ENCODE data around the gene CEP78.

Gene CEP78

DNA sequence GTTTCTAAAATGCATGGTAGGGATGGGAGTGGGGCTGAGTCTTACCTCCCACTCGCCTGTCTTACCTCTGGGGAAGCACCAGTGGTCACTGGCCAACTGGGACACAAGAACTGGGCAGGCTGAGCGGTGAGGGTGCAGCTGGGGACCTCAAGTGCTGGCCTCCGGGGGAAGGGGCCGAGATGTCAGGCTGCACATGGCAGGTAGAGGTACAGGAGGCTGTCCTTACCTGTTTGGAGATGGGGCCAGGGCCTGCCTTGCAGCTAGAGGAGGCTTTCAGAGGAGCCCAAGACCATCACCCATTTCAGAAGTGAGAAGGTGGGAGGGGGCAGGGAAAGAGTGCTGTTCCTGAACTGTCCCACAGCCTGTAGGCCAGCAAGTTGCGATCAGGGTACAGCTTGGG is 75.2 kb downstream of the CEP78 start:
- Histone ChIP-seq H3K27ac (ENCODE audit: low read depth, low read length) (no peak overlapping the region), H3K4me3 (ENCODE audit: low read depth, low read length) (no peak overlapping the region), H3K27me3 (ENCODE audit: control insufficient read depth, insufficient read depth, low read length) (no peaks in the 10 kb centered on the region), H3K9ac (ENCODE audit: low read length) (no peak overlapping the region), H3K9me3 (ENCODE audit: control insufficient read depth, insufficient read depth, low read depth, low read length) (no peaks in the 10 kb centered on the region), H3K36me3 (ENCODE audit: control insufficient read depth, insufficient read depth, low read length) (peaks cover 96% of the 10 kb centered on the region), H3K4me1 (ENCODE audit: control insufficient read depth, insufficient read depth, low read length) (no peaks in the 10 kb centered on the region)

DNA sequence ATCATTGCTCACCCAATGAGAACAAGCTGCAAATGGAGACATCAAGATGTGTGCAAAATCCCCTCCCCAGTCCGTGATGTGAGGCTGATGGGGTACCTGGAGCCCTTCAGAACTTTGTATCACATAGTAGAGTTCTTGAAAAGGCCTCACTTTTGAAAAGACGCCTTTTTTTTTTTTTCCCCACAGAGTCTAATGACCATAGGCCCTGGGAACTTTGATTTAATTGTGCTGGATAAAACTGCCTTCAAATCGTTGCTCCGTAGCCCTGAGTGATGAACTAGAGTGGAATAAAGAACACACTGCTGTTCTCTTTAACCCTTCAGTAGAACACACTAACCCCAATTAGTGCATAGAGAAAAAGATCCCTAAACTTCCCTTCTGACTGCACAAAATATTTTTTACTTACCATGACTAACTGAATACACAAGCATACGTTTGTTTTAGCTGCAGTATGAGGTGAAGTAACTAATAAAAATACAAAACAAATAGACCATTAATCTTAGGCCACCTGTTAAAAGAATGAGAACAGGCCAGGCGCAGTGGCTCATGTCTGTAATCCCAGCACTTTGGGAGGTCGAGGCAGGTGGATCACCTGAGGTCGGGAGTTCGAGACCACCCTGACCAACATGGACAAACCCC is 76.1 kb downstream of the CEP78 start:
- no peaks in the 10 kb centered on the region for H3K9me3 ChIP-seq (ENCODE audit: control insufficient read depth, insufficient read depth, low read depth, low read length)
- no peaks in the 10 kb centered on the region for H3K27me3 ChIP-seq (ENCODE audit: control insufficient read depth, insufficient read depth, low read length)
- no peak overlapping the region for H3K9ac ChIP-seq (ENCODE audit: low read length)
- peaks cover 96% of the 10 kb centered on the region for H3K36me3 ChIP-seq (ENCODE audit: control insufficient read depth, insufficient read depth, low read length)
- no peaks in the 10 kb centered on the region for H3K4me1 ChIP-seq (ENCODE audit: control insufficient read depth, insufficient read depth, low read length)
- H3K4me3 ChIP-seq (ENCODE audit: low read depth, low read length), result no peak overlapping the region
- no peak overlapping the region for H3K27ac ChIP-seq (ENCODE audit: low read depth, low read length)

DNA sequence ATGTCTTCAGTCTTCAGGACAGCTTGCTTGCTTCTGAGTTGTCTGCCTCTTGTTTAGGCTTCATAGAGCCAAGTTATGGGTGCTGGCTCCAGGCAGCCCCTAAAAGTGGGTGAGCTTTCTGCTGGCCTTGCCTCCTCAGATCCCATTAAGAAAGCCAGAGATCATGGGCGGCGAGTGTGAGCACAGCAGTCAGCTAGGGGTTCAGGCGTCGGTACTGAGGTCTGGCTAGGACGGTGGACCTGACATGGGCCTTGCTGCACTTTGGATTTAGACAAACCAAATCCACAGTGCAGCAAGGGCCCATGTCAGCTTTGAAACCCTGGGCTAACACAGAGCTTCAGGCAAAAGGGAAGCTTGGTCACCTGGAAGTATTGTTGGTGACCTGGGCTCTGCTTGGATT is 78.7 kb downstream of the CEP78 start:
- no peak overlapping the region for H3K27ac ChIP-seq (ENCODE audit: low read depth, low read length)
- H3K27me3 ChIP-seq (ENCODE audit: control insufficient read depth, insufficient read depth, low read length), result no peaks in the 10 kb centered on the region
- H3K9ac ChIP-seq (ENCODE audit: low read length), result no peak overlapping the region
- peaks cover 96% of the 10 kb centered on the region for H3K36me3 ChIP-seq (ENCODE audit: control insufficient read depth, insufficient read depth, low read length)
- no peak overlapping the region for H3K4me3 ChIP-seq (ENCODE audit: low read depth, low read length)
- no peaks in the 10 kb centered on the region for H3K4me1 ChIP-seq (ENCODE audit: control insufficient read depth, insufficient read depth, low read length)
- H3K9me3 ChIP-seq (ENCODE audit: control insufficient read depth, insufficient read depth, low read depth, low read length), result no peaks in the 10 kb centered on the region

DNA sequence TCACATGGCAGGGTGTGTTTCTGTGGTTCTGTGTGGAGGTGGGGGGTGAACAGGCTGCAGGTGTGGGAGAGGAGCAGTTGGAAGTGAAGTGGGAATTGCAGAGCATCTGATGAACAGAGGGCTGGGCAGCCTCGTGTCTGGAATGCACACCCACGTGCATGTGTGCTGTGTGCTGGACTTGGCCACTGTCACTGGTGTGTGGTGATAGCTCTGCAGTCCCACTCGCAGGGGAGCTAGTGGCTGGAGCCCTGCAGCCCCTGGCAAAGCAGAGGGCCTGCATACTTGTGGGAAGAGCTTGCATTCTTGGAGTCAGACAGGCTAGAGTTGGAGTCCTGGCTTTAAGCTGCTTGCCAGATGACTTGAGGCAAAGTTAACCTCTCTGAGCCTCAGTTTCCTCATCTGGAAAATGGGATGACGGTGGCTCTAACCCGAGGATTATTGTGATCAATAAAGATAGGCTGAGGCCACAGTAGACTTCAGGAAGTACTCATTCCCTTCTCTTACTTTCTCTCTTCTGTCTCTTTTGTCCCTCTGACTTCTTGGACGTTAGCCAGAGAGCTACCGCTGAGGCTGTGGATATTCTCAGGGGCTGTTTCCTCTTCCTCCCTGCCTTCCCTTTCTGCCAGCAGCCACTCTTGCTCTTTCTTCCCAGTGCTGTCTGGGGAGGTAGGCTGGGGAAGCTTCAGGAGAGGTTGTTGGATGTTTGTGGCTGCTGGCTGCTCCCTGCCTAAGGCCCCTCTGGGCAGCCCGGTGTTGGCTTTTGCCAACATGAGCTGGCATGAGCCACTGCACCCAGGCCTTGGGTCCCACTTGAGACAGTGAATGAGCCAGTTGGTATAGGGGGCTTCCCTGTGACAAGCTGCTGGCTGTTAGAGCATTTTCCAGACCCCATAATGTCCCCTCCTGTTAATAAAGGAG is 79.3 kb downstream of the CEP78 start:
- Histone ChIP-seq H3K9me3 (ENCODE audit: control insufficient read depth, insufficient read depth, low read depth, low read length) (no peaks in the 10 kb centered on the region), H3K27ac (ENCODE audit: low read depth, low read length) (no peak overlapping the region), H3K4me1 (ENCODE audit: control insufficient read depth, insufficient read depth, low read length) (no peaks in the 10 kb centered on the region), H3K4me3 (ENCODE audit: low read depth, low read length) (no peak overlapping the region), H3K36me3 (ENCODE audit: control insufficient read depth, insufficient read depth, low read length) (peaks cover 96% of the 10 kb centered on the region), H3K27me3 (ENCODE audit: control insufficient read depth, insufficient read depth, low read length) (no peaks in the 10 kb centered on the region), H3K9ac (ENCODE audit: low read length) (no peak overlapping the region)

DNA sequence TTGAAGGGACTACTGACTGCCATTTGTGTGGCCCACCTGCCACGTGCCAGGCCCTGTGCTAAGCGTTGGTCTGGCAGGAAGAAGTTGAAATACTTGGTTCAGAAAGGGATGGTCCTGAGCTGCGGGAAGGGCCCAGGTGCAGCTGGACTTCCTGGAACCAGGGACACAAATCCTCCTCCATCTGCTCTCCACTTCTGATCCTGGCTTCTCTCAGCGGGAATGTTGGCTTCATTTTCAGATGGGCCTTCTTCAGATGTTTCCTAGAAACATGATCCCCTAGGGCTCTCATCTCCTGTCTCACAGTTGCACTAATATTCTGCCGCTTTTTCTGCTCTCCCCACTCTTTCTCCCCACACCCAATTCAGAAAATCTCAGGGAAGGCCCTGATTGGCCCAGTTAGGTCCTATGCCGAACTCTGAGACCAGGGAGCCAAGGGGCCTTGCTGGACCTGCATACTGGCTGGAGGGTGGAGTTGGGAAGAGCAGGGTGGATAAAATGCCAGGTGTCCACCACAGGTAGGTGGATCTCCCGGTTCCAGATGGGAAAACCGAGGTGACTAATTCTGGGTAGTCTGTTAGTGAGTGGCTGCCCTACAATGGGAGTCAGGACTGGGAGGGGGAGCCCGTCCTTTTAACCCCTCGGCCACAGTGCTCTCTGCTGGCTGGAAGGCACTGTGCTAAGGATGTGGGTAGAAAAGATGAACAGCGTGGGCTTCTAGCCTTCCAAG is 80.5 kb downstream of the CEP78 start:
- Histone ChIP-seq H3K9me3 (ENCODE audit: control insufficient read depth, insufficient read depth, low read depth, low read length) (no peaks in the 10 kb centered on the region), H3K36me3 (ENCODE audit: control insufficient read depth, insufficient read depth, low read length) (peaks cover 96% of the 10 kb centered on the region), H3K9ac (ENCODE audit: low read length) (no peak overlapping the region), H3K4me3 (ENCODE audit: low read depth, low read length) (no peak overlapping the region), H3K4me1 (ENCODE audit: control insufficient read depth, insufficient read depth, low read length) (no peaks in the 10 kb centered on the region), H3K27me3 (ENCODE audit: control insufficient read depth, insufficient read depth, low read length) (no peaks in the 10 kb centered on the region), H3K27ac (ENCODE audit: low read depth, low read length) (no peak overlapping the region)

DNA sequence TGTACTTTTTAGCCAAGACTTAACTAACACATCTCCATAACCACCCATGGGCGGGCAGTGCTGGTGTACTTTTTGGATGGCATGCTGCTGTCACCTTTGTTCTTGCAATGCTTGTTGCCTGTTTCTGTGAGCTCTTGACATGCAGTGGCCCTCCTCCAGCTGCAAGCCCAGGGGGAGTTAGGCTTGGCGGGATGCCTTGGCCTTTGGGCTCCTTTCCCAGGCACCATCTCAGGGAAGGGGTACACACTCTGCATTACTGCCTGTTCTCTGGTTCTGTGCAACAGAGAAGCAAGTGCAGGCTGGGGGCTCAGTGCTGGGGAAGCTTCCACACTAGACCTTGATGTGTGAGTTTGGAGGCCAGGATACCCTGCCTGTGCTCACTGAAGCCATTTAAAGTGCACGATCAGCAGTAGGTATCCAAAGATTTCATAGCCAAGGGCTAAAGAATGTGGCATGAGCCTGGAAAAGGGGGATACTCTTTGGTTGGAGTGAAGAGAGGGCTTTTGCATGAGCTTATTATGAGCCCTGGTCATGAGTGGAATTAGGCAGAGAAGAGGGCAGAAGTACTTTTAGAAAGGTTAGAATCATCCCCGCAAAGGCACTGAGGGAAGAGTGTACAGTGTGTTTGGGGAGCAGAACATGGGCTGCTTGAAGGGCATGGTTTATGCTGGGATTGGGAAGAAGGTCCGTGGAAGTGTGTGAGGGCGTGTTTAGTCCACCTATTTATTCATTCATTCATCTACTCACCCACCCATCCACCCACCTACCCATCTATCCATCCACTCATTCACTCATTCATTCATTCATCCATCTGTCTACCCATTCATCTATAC is 83.5 kb downstream of the CEP78 start:
- Histone ChIP-seq H3K9ac (ENCODE audit: low read length) (no peak overlapping the region), H3K4me3 (ENCODE audit: low read depth, low read length) (no peak overlapping the region), H3K27me3 (ENCODE audit: control insufficient read depth, insufficient read depth, low read length) (no peaks in the 10 kb centered on the region), H3K36me3 (ENCODE audit: control insufficient read depth, insufficient read depth, low read length) (peaks cover 99% of the 10 kb centered on the region), H3K4me1 (ENCODE audit: control insufficient read depth, insufficient read depth, low read length) (no peaks in the 10 kb centered on the region), H3K9me3 (ENCODE audit: control insufficient read depth, insufficient read depth, low read depth, low read length) (no peaks in the 10 kb centered on the region), H3K27ac (ENCODE audit: low read depth, low read length) (no peak overlapping the region)

DNA sequence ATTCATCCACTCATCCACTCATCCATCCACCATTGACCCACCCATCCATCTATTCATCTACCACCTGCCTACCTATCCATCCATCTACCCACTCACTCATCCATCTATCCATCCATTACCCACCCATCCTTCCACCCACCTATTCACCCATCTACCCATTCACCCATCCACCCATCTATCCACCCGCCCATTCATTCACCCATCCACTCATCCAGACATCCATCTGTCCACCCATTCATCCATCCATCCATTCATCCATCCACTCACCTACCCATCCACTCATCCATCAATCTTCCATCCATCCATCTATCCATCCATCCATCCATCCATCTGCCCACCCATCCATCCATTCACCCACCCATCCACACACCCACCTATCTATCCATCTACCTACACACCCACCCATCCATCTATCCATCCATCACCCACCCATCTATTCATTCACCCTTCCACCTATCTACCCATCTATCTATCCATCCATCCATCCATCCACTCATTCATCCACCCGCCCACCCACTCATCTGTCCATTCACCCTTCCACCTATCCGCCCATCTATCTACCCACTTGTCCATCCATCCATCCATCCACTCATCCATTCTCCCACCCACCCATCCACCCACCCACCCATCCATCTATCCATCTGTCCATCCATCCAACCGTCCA is 84.3 kb downstream of the CEP78 start:
- Histone ChIP-seq H3K4me3 (ENCODE audit: low read depth, low read length) (no peak overlapping the region), H3K27me3 (ENCODE audit: control insufficient read depth, insufficient read depth, low read length) (no peaks in the 10 kb centered on the region), H3K27ac (ENCODE audit: low read depth, low read length) (no peak overlapping the region), H3K9me3 (ENCODE audit: control insufficient read depth, insufficient read depth, low read depth, low read length) (no peaks in the 10 kb centered on the region), H3K36me3 (ENCODE audit: control insufficient read depth, insufficient read depth, low read length) (peaks cover 99% of the 10 kb centered on the region), H3K4me1 (ENCODE audit: control insufficient read depth, insufficient read depth, low read length) (peaks cover 3% of the 10 kb centered on the region; the same call in 1 of the 2 replicates), H3K9ac (ENCODE audit: low read length) (no peak overlapping the region)

DNA sequence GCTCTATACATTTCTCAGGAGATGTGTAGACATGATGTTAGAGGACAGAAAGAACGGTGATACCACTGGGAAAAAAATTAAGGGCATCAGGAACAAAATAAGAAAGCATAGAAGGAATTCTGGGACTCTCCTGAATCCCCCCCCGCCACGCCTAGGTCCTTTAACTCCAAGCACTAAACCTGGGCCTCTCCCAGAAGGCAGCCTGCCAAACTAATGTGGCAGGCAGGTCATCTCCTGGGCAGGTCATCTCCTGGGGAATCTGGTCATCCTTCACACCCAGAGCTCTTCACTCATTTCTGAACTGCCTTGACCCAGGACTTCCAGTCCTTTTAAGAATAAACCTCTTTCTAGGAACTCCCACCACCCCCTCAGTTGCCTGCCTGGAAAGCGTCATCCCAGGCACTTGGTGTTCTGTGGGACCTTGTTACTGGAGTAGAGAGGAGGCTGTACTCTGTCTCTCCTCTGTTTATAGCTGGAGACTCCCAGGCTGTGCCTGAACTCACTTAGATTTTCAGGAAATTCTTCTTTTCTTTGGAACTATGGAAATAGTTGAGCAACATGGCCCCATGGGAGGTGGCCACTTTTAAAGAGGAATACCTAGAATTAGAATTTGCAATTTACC is 85.1 kb downstream of the CEP78 start:
- H3K4me3 ChIP-seq (ENCODE audit: low read depth, low read length), result no peak overlapping the region

DNA sequence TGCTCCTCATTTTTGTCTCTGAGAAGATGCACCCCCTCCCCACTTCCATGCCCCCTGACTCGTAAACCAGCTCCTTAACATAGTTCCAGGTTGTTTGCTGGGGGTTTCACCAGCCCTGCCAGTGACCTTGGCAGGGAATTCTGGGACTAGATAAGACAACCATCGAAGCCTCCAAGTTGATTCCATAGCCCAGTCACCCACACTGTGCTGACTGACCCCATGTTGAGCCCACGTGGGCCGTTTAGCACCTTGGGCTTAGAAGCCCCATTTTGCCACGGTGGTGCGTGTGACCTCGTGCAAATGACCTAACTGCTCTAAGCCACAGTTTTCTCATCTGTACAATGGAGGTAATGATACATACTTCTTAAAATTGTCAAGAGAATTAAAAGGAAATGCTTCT is 85.6 kb downstream of the CEP78 start:
- H3K27ac ChIP-seq (ENCODE audit: low read depth, low read length), result no peak overlapping the region
- peaks cover 3% of the 10 kb centered on the region; the same call in 1 of the 2 replicates for H3K4me1 ChIP-seq (ENCODE audit: control insufficient read depth, insufficient read depth, low read length)
- no peak overlapping the region for H3K4me3 ChIP-seq (ENCODE audit: low read depth, low read length)
- no peaks in the 10 kb centered on the region for H3K27me3 ChIP-seq (ENCODE audit: control insufficient read depth, insufficient read depth, low read length)
- H3K9me3 ChIP-seq (ENCODE audit: control insufficient read depth, insufficient read depth, low read depth, low read length), result no peaks in the 10 kb centered on the region
- H3K9ac ChIP-seq (ENCODE audit: low read length), result no peak overlapping the region
- H3K36me3 ChIP-seq (ENCODE audit: control insufficient read depth, insufficient read depth, low read length), result peaks cover 99% of the 10 kb centered on the region

More for the DNA sequence above, 85.1 kb downstream of the CEP78 start:
- Histone ChIP-seq H3K27me3 (ENCODE audit: control insufficient read depth, insufficient read depth, low read length) (no peaks in the 10 kb centered on the region), H3K27ac (ENCODE audit: low read depth, low read length) (no peak overlapping the region), H3K9me3 (ENCODE audit: control insufficient read depth, insufficient read depth, low read depth, low read length) (no peaks in the 10 kb centered on the region), H3K36me3 (ENCODE audit: control insufficient read depth, insufficient read depth, low read length) (peaks cover 99% of the 10 kb centered on the region), H3K4me1 (ENCODE audit: control insufficient read depth, insufficient read depth, low read length) (peaks cover 3% of the 10 kb centered on the region; the same call in 1 of the 2 replicates), H3K9ac (ENCODE audit: low read length) (no peak overlapping the region)
